Muscle of leg (tissue), 11 donors: ENCODE measurements around the gene DUSP9. TPM values are rescaled to one million over a fixed set of nuclear protein-coding genes. Genes with fewer than 3 reads are reported as not detected.

Source experiments
- DNase-seq: peaks from one replicate; pipeline ENCODE4 v3.0.0; 2013
- H3K27ac ChIP-seq: one replicate; pipeline ENCODE4 v1.5.1; 2013; ENCODE audit warnings: mild to moderate bottlenecking, low read length, control low read depth
- H3K27me3 ChIP-seq: one replicate; pipeline ENCODE4 v1.6.1; 2013; ENCODE audit warnings: low read length; ENCODE audit not compliant: control insufficient read depth, insufficient read depth
- H3K36me3 ChIP-seq: one replicate; pipeline ENCODE4 v1.6.1; 2013; ENCODE audit warnings: low read length; ENCODE audit not compliant: control insufficient read depth, insufficient read depth
- H3K4me1 ChIP-seq: one replicate; pipeline ENCODE4 v1.6.1; 2013; ENCODE audit warnings: low read length; ENCODE audit not compliant: control insufficient read depth, insufficient read depth
- H3K4me3 ChIP-seq: one replicate; pipeline ENCODE4 v1.5.1; 2013; ENCODE audit warnings: low read length, control low read depth
- H3K9me3 ChIP-seq: replicated peaks from 2 replicates; pipeline ENCODE4 v1.6.1; 2013; ENCODE audit warnings: low read depth, low read length; ENCODE audit not compliant: control insufficient read depth
- WGBS: methylation state at CpG from one replicate; pipeline ENCODE4 v1.1.5; 2013; ENCODE audit warnings: missing lambda C conversion rate; ENCODE audit not compliant: insufficient coverage; 5-methylcytosine and 5-hydroxymethylcytosine counted together
- polyA plus RNA-seq, 8 donors: library from polyadenylated mRNA; unstranded; fragments of 120-200 nt; gene quantifications; one replicate each; pipeline versions ENCODE4 v1.2.1 to v1.2.3, GENCODE V29; 2013; ENCODE audit warnings: inconsistent platforms in 1 of 8, low replicate concordance in 1 of 8; ENCODE audit not compliant: insufficient read length in 8 of 8, insufficient read depth in 1 of 8
- total RNA-seq: library from RNA; stranded (reverse); fragments of 120-200 nt; gene quantifications from one replicate; pipeline ENCODE4 v1.2.4, GENCODE V29; 2013

Gene DUSP9
- total and polyA plus RNA-seq, 9 donors: 0.11 to 0.89 (median 0.36) TPM; not detected in 1

DNA sequence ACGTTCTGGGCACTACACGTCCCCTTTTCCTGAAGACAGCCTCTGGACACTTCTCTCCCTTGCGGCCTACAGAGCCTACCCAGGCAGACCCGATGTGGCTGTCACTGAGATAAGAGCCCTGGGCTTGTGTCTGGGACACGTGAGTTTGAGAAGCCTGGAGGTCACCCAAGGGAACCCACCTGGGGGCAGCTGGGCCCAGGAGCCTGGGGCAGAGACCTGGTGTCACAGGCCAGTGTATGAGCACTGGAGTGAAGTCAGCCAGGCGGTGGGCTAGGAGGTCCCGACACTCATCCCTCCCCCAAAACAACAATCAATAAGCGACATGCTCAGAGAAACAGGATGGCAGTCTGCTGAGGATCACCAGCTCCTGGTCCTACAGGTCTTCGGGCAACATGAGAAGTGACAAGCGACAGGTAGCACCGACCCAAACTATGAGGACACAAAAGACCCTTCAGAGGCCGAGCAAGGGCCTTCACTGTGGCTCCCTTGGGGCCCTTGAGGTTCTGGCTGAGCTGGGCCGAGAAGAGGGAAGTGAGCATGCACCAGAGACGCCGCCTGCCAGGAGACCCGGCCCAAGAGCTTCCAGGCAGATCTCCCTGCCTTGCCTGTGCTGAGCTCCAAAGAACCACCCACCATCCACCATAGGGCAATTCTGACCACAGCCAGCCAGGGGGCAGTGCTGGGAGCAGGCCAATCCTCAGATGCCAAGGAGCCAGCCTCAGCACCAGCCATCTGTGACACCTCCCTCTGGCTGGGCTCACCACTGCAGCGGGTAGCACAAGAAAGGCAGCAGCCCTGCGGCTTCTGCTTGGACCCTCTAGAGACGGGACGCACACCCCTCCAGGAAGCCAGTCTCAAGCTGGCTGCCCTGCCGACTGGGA is 11.0 kb upstream of the DUSP9 start:
- no peaks in the 10 kb centered on the region for H3K36me3 ChIP-seq
- 70% methylated on average over 19 of the region's 21 CpGs for WGBS
- no peak for DNase-seq
- peaks cover 19% of the 10 kb centered on the region for H3K4me1 ChIP-seq
- peaks cover 5% of the 10 kb centered on the region for H3K9me3 ChIP-seq
- no peak overlapping the region for H3K4me3 ChIP-seq
- no peak overlapping the region for H3K27ac ChIP-seq
- H3K27me3 ChIP-seq: peaks cover 22% of the 10 kb centered on the region

DNA sequence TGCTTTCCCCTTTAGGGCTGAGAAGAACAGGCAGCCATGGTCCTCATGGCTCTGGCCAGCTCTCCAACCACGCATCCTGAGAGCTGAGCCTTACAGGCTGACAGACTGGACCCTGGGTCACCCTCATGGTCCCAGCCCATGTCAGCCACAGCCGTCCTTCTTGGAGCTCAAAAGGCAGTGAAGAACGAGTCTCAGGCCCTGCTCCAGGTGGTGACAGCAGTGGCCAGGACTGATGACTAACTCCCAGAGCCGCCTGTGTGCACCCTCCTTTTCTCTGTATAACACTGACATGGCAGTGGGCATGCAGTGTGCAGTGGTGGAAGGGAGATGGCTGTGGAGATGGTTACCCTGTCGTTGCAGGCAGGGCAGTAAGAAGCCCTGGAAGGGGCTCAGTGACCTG is 10.3 kb upstream of the DUSP9 start:
- H3K36me3 ChIP-seq: no peaks in the 10 kb centered on the region
- peaks cover 26% of the 10 kb centered on the region for H3K4me1 ChIP-seq
- H3K27me3 ChIP-seq: peaks cover 29% of the 10 kb centered on the region
- WGBS: 52% methylated on average over 4 of the region's 5 CpGs
- no peak overlapping the region for H3K4me3 ChIP-seq
- H3K27ac ChIP-seq: no peak overlapping the region
- H3K9me3 ChIP-seq: peaks cover 3% of the 10 kb centered on the region
- no peak for DNase-seq

DNA sequence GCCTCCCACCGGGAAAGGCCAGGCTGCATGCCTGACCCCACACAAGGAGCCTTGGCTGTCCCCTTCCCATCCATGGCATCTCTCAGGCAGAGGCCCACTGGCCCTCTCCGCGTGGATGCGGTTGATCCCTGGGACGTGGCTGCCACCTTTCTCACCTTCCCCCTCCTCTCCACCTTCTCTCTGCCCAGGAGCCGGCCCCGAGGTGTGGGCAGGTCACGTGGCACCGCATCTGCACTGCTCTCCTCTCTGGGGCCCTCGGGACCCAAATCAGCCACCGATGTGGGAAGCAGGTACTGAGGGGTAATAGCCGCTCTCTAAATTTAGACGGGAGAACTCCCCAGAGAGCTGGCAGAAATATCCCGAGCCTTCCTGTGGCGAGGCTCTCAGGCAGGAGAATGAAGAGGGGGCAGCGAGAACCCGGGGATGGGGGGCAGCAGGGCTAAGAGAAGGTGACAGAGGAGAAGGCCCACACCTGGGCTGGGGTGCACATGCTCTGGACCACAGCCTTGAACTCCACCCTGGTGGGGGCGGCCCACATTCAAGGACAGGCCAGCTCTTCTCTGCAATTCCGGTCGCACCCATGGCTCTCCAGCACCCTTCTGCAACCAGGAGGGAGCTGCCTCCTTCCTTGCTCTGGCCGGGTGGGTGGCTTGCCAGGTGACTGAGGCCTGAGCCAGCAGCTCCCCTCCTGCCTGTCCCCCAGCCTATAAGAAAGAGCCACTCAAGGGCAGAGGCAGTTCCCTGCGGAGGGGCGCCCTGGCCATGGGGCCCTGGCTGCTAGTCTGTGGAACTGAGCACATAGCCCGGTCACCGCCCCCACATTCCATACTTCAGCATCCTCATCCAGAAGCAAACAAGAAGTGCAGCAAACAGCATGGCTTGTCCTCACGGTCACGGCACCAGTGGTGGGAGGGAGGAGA is 9.6 kb upstream of the DUSP9 start:
- H3K9me3 ChIP-seq: peaks cover 2% of the 10 kb centered on the region
- peaks cover 29% of the 10 kb centered on the region for H3K4me1 ChIP-seq
- no peak overlapping the region for H3K27ac ChIP-seq
- H3K4me3 ChIP-seq: no peak overlapping the region
- H3K36me3 ChIP-seq: no peaks in the 10 kb centered on the region
- DNase-seq: no peak
- WGBS: 80% methylated on average over 18 of the region's 27 CpGs
- H3K27me3 ChIP-seq: peaks cover 30% of the 10 kb centered on the region

DNA sequence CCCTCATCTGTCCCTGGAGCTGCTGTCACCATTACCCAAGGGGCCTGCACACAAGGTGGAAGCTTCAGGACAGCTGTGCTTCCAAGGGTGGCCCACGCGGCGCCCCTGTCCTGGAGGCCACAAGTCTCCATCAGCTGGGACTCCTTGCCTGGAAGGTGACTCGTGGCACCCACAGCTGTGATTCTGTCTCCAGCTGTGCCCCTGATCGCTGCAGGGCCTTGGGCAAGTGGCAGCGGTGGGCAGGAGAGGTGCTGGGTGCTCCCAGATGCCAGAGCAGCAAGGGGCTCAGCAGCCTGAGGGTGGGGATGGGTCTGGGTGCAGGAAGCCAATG is 9.0 kb upstream of the DUSP9 start:
- Histone ChIP-seq H3K36me3 (no peaks in the 10 kb centered on the region), H3K4me3 (no peak overlapping the region), H3K27ac (no peak overlapping the region), H3K27me3 (peaks cover 36% of the 10 kb centered on the region), H3K9me3 (no peaks in the 10 kb centered on the region), H3K4me1 (peaks cover 29% of the 10 kb centered on the region)
- DNase-seq: no peak
- 81% methylated on average over 6 of the region's 6 CpGs for WGBS

DNA sequence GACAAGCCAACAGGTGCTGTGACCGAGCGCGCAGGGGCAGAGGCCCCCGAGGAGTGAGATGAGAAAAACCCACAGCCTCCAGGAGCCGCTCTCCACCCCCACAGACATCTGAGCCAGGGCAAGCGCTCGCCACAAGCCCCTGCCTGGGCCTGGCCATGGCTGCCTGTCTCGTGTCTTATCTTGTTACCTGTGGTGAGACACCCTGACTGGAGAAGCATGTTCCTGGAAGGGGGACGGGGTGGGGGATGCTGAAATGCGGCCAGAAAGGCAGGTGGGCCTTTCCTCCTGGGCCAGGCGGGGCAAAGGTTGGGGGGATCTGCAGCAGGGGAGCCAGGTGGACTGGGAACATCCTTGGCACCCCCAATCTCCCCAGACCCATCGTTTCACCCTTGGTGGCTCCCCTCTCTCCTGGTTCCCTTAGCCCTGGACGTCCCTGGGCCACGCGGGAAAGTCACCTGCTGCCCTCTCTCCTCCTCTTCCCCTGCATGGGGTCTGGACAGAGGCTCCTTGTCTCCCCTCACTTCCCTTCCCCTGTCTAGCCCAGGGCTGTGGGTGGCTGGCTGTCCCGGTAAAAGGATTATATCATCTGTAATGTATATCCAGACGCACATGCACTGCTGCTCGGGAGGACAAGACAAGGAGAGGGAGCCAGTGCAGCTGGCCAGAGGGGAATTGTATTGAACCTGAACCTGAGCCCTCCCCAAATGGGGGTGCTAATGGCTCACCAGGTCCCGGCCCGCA is 8.4 kb upstream of the DUSP9 start:
- WGBS: 66% methylated on average over 11 of the region's 20 CpGs
- no peak for DNase-seq
- H3K36me3 ChIP-seq: no peaks in the 10 kb centered on the region
- H3K27me3 ChIP-seq: peaks cover 42% of the 10 kb centered on the region
- H3K9me3 ChIP-seq: no peaks in the 10 kb centered on the region
- no peak overlapping the region for H3K27ac ChIP-seq
- peaks cover 34% of the 10 kb centered on the region for H3K4me1 ChIP-seq
- H3K4me3 ChIP-seq: no peak overlapping the region

DNA sequence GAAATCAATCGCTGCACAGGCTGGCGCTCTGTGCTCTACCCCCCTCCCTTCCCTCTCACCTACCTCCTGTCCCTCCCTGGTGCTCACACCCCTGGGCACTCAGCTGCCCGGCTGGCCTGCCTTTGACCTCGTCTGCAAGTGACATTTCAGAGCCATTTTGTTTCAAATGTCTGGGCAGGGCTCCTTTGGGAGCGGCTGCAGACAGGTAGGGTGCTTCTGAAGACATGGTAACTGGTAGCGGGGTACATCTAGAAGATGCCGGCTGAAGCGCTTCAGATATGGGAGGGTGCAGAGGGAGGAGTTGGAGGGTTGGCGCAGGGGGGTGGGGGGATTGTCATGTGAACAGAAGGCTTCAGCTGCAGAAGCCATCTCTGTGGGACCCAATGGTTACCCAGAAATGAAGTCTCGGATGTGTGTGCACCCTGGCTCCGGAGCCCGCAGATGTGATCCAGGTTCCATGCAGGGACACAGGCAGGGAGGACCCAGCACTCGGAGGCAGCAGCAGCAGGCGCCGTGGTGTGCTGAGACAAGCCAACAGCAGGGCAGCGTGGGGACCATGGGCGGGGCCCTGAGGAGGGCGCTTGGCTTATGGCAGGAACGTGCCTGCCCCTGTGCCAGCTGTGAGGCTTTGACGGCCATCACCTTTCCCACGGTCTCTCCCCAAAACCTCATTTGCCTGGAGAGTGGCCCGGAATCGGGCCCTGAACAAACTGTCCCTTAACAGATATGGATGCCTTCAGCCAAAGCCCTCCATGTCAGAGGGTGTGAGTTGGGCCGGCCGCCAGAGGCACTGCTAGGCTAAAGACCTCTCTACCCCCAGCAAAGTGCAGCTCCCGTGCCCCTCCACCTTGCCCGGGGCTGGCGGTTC is 7.6 kb upstream of the DUSP9 start:
- DNase-seq: no peak
- WGBS: 82% methylated on average over 24 of the region's 28 CpGs
- no peaks in the 10 kb centered on the region for H3K36me3 ChIP-seq
- H3K4me3 ChIP-seq: no peak overlapping the region
- peaks cover 48% of the 10 kb centered on the region for H3K27me3 ChIP-seq
- H3K4me1 ChIP-seq: peaks cover 34% of the 10 kb centered on the region
- H3K27ac ChIP-seq: no peak overlapping the region
- H3K9me3 ChIP-seq: no peaks in the 10 kb centered on the region

DNA sequence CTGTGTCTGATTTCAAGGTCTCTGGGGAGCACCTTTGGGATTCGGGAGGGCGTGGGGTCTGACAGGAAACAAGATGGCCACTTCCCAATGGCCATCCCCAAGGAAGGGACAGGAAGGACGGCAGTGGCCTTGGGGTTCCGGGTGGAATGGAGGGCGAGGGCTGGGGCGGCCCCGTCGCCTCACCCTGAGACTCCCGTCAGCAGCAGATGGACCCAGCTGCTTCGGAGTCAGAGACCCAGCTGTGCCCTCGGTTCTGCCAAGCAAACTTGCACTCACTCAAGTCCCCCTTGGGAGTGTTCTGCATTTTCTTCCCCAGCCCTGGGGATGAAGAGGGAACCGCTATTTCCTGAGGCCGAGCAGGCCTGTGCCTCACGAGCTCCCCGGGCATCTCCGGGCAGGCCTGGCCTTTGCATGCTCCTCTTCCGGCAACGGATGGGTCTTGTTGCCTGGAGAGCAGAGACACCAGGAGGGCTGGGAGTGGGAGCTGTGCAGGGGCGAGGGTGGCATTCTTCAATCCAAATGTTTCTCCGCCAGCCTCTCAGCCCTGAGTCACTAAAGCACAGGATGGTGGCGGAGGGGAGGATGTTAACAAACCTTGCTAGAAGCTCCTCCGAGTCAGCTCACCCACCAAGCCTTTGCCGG is 6.8 kb upstream of the DUSP9 start:
- DNase-seq: no peak
- WGBS: 82% methylated on average over 20 of the region's 23 CpGs
- Histone ChIP-seq H3K4me3 (no peak overlapping the region), H3K4me1 (peaks cover 32% of the 10 kb centered on the region), H3K36me3 (no peaks in the 10 kb centered on the region), H3K9me3 (no peaks in the 10 kb centered on the region), H3K27me3 (peaks cover 55% of the 10 kb centered on the region), H3K27ac (no peak overlapping the region)

DNA sequence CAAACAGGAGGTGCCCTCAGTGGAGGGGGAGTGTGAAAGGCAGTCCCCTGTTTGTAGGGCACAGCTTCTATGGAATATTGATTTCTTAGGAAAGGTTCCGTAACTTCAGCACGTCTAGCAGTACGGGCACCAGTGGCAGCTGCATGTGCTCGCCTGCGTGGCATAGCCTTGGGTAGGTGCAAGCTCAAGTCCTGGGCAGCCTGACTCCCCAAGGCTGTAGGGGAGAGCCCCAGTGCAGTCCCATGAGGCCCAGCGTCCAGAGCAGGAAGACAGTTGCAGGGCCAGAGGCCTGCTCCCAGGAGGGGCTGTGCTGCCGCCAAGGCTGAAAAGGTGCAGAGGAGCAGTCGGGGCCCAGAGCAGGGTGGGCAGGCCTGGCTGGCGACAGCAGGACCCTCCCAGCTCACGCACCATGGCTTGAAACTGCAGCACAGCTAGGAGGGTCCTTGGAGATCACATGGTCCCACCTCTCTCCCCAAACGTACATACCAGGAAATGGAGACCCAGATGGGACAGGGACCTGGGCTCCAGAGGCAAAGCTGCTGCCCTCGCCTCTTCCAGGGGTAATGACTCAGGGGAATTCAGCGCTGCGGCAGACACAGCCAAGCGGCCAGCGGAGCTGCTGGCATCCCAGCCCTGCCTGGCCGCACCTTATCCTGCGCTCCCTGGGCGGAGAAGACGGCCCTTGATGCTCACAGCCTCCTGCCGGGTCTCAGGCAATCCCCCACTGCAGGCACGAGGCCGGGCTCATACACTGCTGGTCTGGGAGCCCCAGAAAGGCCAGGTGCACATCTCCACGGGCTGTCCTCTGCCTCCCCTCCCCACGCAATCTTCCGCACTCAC is 6.0 kb upstream of the DUSP9 start:
- Histone ChIP-seq H3K4me1 (peaks cover 32% of the 10 kb centered on the region), H3K4me3 (no peak overlapping the region), H3K9me3 (no peaks in the 10 kb centered on the region), H3K36me3 (no peaks in the 10 kb centered on the region), H3K27ac (no peak overlapping the region), H3K27me3 (peaks cover 63% of the 10 kb centered on the region)
- DNase-seq: no peak
- 53% methylated on average over 26 of the region's 26 CpGs for WGBS
